ENCODE data around the gene KIF24. TPM values are rescaled to one million over a fixed set of nuclear protein-coding genes. Genes with fewer than 3 reads are reported as not detected.

Gene KIF24
- total RNA-seq, 1 donor from 2014 or later = 0.26 TPM

DNA sequence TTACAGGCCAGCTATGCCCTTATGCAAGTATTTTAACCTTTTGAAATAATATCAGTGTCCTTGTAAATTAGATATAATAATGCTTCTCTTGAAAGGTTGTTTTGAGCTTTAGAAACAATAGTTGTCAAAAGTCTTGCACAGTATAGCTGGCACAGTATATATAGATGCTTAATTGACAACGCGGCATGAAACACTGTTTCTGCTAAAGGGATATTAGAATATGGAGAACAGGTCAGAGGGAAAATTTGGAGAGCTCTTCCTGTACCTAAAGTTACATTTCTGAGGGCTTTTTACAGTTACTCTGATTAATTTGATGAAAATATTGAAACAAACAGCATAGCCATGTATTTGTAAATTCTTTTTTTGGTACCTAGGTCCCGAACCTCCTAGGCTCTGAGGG, 4.8 kb upstream of the KIF24 start:
- FAIRE-seq = no peak

DNA sequence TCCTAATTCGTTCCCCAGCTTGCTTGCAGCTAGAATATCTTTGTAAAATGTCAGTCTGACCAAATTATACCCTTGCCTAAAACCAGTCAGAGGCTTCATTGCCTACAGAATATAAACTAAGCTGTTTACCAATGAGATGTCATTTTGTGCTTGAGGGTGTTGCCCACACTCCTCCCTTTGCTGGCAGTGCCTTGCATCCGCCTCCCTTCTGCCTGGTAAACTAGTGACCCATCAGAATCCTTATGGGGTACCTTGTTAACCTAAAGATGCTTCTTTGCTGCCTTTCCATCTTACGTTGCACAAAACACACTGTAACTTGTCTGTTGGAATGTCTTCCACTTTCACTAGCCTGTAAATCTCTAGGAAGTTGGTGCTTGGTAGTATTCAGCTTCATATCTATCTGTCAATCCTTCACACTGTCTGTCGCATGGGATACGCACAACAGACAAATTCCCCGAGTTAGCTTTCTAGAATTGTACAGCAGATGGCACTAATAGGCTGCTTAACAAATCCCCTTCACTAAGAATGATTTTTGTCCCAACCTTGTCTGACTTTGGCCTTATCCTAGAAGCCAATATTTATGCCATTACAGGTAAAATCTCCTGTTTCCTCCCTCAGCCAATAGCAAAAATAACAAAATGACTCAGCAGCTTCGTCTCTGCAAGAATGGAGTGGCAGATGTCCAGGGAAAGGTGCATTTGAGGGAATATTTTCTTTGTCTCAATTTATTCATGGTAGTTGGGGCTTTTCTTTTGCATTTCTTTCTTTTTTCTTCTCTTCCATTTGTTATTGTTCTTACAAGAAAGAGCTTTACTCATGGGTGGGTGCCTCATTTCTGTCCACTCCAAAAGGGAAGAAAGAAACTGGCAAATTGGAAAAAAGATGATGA, 3.3 kb upstream of the KIF24 start:
- no peak for FAIRE-seq
- Histone ChIP-seq H3K36me3 (ENCODE audit: control insufficient read depth, insufficient read depth, low read length) (peaks cover 2% of the 10 kb centered on the region), H3K4me3 (ENCODE audit: low read depth, low read length) (no peak overlapping the region), H3K27me3 (ENCODE audit: control insufficient read depth, insufficient read depth, low read length) (no peaks in the 10 kb centered on the region)
- peak; percentile 61 for DNase-seq (ENCODE audit: low read depth)
- peak; percentile 52 for TF ChIP-seq CTCF (IDR thresholded peaks at IDR 0.05; ENCODE audit: insufficient read depth, low read length, severe bottlenecking)

More for the DNA sequence above, 4.8 kb upstream of the KIF24 start:
- peaks cover 9% of the 10 kb centered on the region for H3K36me3 ChIP-seq (ENCODE audit: control insufficient read depth, insufficient read depth, low read length)
- no peak for DNase-seq (ENCODE audit: low read depth)
- no peak for TF ChIP-seq CTCF (IDR thresholded peaks at IDR 0.05; ENCODE audit: insufficient read depth, low read length, severe bottlenecking)
- H3K27me3 ChIP-seq (ENCODE audit: control insufficient read depth, insufficient read depth, low read length) = no peaks in the 10 kb centered on the region
- H3K4me3 ChIP-seq (ENCODE audit: low read depth, low read length) = no peak overlapping the region

DNA sequence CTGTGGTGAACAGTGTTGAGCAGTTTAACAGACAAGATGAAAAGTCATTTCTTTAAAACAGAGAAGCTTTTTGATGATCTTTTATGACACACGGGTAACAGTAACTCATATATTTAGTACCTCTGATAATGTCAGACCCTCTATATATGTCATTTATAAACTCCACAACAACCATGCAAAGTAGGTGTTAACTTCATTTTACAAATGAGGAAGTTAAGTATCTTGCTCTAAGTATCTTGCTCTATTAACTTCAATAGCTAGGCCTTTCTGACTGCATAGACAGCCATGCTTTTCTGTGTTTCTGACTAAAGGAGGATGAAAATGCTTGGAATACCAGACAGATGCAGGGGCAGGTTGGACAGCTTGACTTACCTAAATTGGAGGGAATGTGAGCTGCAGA, 2.1 kb upstream of the KIF24 start:
- peaks cover 2% of the 10 kb centered on the region for H3K36me3 ChIP-seq (ENCODE audit: control insufficient read depth, insufficient read depth, low read length)
- H3K27me3 ChIP-seq (ENCODE audit: control insufficient read depth, insufficient read depth, low read length) = no peaks in the 10 kb centered on the region
- no peak overlapping the region for H3K4me3 ChIP-seq (ENCODE audit: low read depth, low read length)
- TF ChIP-seq CTCF (IDR thresholded peaks at IDR 0.05; ENCODE audit: insufficient read depth, low read length, severe bottlenecking) = no peak
- DNase-seq (ENCODE audit: low read depth) (no peak), FAIRE-seq (no peak)

GRCh38 chr9:34328500-34328986, 525 bp downstream of the KIF24 start:
- Histone ChIP-seq H3K4me3 (ENCODE audit: low read depth, low read length) (peak overlapping the region; percentile 67), H3K36me3 (ENCODE audit: control insufficient read depth, insufficient read depth, low read length) (no peaks in the 10 kb centered on the region), H3K27me3 (ENCODE audit: control insufficient read depth, insufficient read depth, low read length) (no peaks in the 10 kb centered on the region)
- TF ChIP-seq CTCF (IDR thresholded peaks at IDR 0.05; ENCODE audit: insufficient read depth, low read length, severe bottlenecking) = no peak
- DNase-seq (ENCODE audit: low read depth) = peak; percentile 29
- no peak for FAIRE-seq

- FAIRE-seq = no peak
- TF ChIP-seq CTCF (IDR thresholded peaks at IDR 0.05; ENCODE audit: insufficient read depth, low read length, severe bottlenecking) = no peak
These were observed 2.4 kb downstream of the KIF24 start for GRCh38 chr9:34326690-34327089.

More at GRCh38 chr9:34326690-34327089, 2.4 kb downstream of the KIF24 start:
- no peaks in the 10 kb centered on the region for H3K36me3 ChIP-seq (ENCODE audit: control insufficient read depth, insufficient read depth, low read length)
- H3K27me3 ChIP-seq (ENCODE audit: control insufficient read depth, insufficient read depth, low read length) = no peaks in the 10 kb centered on the region
- no peak overlapping the region for H3K4me3 ChIP-seq (ENCODE audit: low read depth, low read length)
- DNase-seq (ENCODE audit: low read depth) = no peak

Measured in bronchial epithelial cell (primary cell).